Mesodermal cell (in vitro differentiated cells): ENCODE data around the gene ADM.

Experiments
- H3K27ac ChIP-seq: 2 replicates; pipeline ENCODE4 v1.7.0; 2013; ENCODE audit warnings: mild to moderate bottlenecking, low read depth, low read length, moderate library complexity; ENCODE audit not compliant: severe bottlenecking
- H3K36me3 ChIP-seq: 2 replicates; pipeline ENCODE4 v1.7.1; 2013; ENCODE audit warnings: mild to moderate bottlenecking, low read length, moderate library complexity; ENCODE audit not compliant: control insufficient read depth, insufficient read depth
- H3K4me1 ChIP-seq: one replicate; pipeline ENCODE4 v1.7.1; 2013; ENCODE audit warnings: mild to moderate bottlenecking, low read length; ENCODE audit not compliant: insufficient read depth, control insufficient read depth, poor library complexity, severe bottlenecking
- H3K4me3 ChIP-seq: 2 replicates; pipeline ENCODE4 v1.7.0; 2013; ENCODE audit warnings: low read length, control low read depth, mild to moderate bottlenecking; ENCODE audit not compliant: insufficient read depth, poor library complexity, severe bottlenecking; ENCODE audit errors: extremely low read depth
- H3K9me3 ChIP-seq: 2 replicates; pipeline ENCODE4 v1.7.1; 2013; ENCODE audit warnings: mild to moderate bottlenecking, low read length, moderate library complexity; ENCODE audit not compliant: control insufficient read depth
- WGBS, 2 experiments: methylation state at CpG; one replicate each; pipeline ENCODE4 v1.1.5; 2013; ENCODE audit warnings: missing lambda C conversion rate in 2 of 2; ENCODE audit not compliant: insufficient coverage in 2 of 2; 5-methylcytosine and 5-hydroxymethylcytosine counted together

Gene ADM

DNA sequence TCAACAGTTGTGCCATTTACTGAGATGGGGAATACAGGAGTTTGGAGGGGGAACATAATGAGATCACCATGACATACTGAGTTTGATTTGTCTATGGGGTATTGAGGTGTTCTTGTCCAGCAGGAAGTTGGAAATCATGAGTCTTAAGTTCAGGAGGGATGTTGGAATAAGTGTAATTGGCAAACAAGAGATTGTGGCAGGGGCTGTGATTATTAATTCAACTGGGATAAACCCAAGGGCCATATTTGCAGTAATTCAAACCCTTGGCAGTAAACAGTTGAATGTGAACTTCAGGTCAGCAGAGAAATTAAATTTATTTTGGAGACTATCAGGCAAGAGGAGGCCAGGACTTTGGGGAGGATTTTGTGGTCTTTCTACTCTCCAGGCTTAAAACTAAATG lies 33.4 kb downstream of the ADM start:
- no peaks in the 10 kb centered on the region for H3K36me3 ChIP-seq
- H3K4me1 ChIP-seq: no peaks in the 10 kb centered on the region
- no peak overlapping the region for H3K27ac ChIP-seq
- no peak overlapping the region for H3K4me3 ChIP-seq
- no peaks in the 10 kb centered on the region for H3K9me3 ChIP-seq

DNA sequence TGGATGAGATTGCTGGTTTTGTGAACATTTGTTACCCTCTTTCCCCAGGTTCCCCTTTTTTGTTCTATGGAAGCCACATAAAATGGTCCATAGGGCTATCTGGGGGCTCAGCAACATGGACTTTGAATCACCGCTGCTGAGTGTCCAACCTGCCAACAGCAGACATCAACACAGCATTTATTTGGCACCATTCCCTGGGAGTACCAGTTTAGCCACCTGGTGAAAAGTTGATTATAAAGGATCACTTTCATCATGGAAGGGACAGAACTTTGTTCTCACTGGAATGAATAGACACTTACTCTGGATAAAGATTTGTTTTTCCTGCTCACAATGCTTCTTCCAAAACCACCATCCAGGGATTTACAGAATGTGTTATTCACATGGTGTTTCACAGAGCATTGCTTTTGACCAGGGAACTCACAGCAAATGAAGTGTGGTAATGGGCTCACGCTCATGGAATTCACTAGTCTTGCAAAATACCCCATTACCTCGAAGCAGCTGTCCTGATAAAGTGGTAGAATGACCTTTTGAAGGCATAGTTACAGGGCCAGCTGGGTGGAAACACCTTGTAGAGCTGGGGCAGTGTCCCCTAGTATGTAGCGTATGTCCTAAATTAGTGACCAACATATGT lies 43.9 kb downstream of the ADM start:
- no peak overlapping the region for H3K27ac ChIP-seq
- 80 to 93% methylated on average over 1 to 3 of the region's 4 CpGs for WGBS, 2 experiments
- no peaks in the 10 kb centered on the region for H3K9me3 ChIP-seq

GRCh38 chr11:10349281-10349665 lies 44.4 kb downstream of the ADM start:
- Histone ChIP-seq H3K9me3 (no peaks in the 10 kb centered on the region), H3K4me3 (no peak overlapping the region), H3K27ac (no peak overlapping the region), H3K36me3 (no peaks in the 10 kb centered on the region), H3K4me1 (peaks cover 20% of the 10 kb centered on the region)

More for the DNA sequence above, 43.9 kb downstream of the ADM start:
- Histone ChIP-seq H3K4me1 (peaks cover 20% of the 10 kb centered on the region), H3K4me3 (no peak overlapping the region), H3K36me3 (no peaks in the 10 kb centered on the region)

DNA sequence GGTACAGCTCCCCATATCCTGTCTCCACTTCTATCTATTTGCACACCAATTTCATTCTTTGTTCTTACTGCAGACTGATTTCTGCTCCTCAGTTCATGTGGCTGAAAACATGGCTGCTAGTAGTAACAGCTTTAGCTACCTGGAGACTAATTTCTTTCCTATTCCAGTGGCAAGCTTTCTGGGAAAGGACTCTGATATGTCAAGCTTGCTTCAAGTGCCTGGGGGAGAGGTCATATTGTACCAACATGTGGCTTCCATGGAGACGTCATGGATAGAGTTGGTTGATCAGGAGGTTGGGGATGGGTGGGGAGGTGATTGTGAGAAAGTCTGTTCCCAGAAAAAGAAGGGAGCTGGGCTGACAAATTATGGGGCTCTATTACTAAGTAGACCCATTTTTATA lies 44.9 kb downstream of the ADM start:
- peaks cover 20% of the 10 kb centered on the region for H3K4me1 ChIP-seq
- H3K4me3 ChIP-seq: no peak overlapping the region
- WGBS, 2 experiments: 100% methylated on average over 1 of the region's 1 CpG; no CpG with 5 or more reads in 1 of the 2 experiments
- no peaks in the 10 kb centered on the region for H3K36me3 ChIP-seq
- H3K9me3 ChIP-seq: no peaks in the 10 kb centered on the region
- no peak overlapping the region for H3K27ac ChIP-seq

- Histone ChIP-seq H3K4me3 (no peak overlapping the region), H3K27ac (peak overlapping the region; percentile 71), H3K36me3 (no peaks in the 10 kb centered on the region), H3K9me3 (no peaks in the 10 kb centered on the region), H3K4me1 (peaks cover 20% of the 10 kb centered on the region)
These were observed 45.5 kb downstream of the ADM start for GRCh38 chr11:10350334-10350733.

DNA sequence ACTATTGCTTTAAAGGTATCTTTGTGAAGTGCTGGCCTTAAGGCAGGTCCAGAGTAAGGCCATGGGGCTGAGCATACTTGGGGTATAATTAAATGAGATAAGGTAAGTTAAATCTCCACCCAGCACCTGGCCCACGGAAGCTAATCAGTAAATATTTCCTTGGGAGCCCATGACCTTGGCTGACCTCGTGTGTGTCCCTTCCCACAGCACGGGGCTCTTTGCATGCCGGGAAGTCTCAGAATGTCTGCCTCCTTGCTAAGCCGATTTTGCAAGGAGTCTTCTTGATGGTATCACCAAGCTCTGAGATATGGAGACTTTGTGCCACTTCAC lies 46.5 kb downstream of the ADM start:
- Histone ChIP-seq H3K36me3 (no peaks in the 10 kb centered on the region), H3K4me1 (peaks cover 20% of the 10 kb centered on the region), H3K4me3 (no peak overlapping the region), H3K9me3 (no peaks in the 10 kb centered on the region), H3K27ac (peak overlapping the region; percentile 94)
- 8 to 9% methylated on average over 4 to 5 of the region's 5 CpGs for WGBS, 2 experiments

- peaks cover 20% of the 10 kb centered on the region for H3K4me1 ChIP-seq
- 6 to 13% methylated on average over 13 to 15 of the region's 20 CpGs for WGBS, 2 experiments
- H3K36me3 ChIP-seq: no peaks in the 10 kb centered on the region
- H3K27ac ChIP-seq: peak overlapping the region; percentile 94
- no peaks in the 10 kb centered on the region for H3K9me3 ChIP-seq
- H3K4me3 ChIP-seq: no peak overlapping the region
These were observed 47.1 kb downstream of the ADM start for GRCh38 chr11:10351765-10352641.

- peaks cover 20% of the 10 kb centered on the region for H3K4me1 ChIP-seq
- H3K27ac ChIP-seq: no peak overlapping the region
These were observed 48.2 kb downstream of the ADM start for GRCh38 chr11:10352921-10353550.

GRCh38 chr11:10354389-10354788 lies 49.5 kb downstream of the ADM start:
- peaks cover 20% of the 10 kb centered on the region for H3K4me1 ChIP-seq
- WGBS, 2 experiments: 100% methylated on average over 1 of the region's 1 CpG
- H3K4me3 ChIP-seq: no peak overlapping the region
- H3K9me3 ChIP-seq: no peaks in the 10 kb centered on the region
- H3K27ac ChIP-seq: no peak overlapping the region
- H3K36me3 ChIP-seq: no peaks in the 10 kb centered on the region

More at GRCh38 chr11:10352921-10353550, 48.2 kb downstream of the ADM start:
- Histone ChIP-seq H3K4me3 (no peak overlapping the region), H3K36me3 (no peaks in the 10 kb centered on the region), H3K9me3 (no peaks in the 10 kb centered on the region)
- WGBS, 2 experiments: 85 to 90% methylated on average over 3 to 5 of the region's 5 CpGs

DNA sequence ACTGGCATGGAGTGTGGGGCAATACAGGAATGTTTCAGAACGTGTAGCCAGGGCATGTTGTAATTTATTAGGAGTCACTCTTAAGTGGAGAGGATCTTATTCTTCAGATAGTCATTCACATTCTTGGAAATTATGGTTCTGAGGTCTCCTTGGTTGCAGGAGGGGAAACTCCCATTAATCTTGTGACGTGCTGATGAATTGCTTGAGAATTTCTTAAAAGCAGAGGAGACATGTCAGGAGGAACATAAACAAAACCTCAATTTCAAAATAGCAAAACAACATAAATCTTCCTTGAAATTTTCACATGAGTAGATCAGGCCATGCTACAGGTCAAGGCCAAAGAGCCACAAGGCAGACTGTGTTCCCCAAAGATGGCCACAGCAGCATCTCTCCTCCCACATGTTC lies 50.4 kb downstream of the ADM start:
- Histone ChIP-seq H3K4me3 (no peak overlapping the region), H3K27ac (no peak overlapping the region), H3K9me3 (no peaks in the 10 kb centered on the region), H3K36me3 (no peaks in the 10 kb centered on the region), H3K4me1 (peaks cover 20% of the 10 kb centered on the region)
- WGBS, 2 experiments: no CpG with 5 or more reads among the region's 2 CpGs

DNA sequence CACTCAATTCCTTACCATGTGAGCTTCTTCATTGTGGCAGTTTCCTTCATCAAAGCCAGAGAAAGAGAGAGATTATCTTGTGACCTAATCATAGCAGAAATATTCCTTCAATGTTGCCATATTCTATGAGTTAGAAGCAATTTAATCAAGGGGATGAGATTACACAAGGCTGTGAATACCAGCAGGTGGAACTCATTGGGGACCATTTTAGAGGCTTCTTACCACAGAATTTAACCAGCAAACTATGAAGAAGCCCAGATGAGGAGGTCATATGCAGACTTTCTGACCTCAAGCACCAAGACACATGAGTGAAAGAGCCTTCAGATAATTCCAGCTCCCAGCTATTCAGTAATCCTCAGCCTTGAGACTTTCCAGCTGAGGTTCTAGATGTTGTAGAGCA lies 51.3 kb downstream of the ADM start:
- no peaks in the 10 kb centered on the region for H3K36me3 ChIP-seq
- H3K4me3 ChIP-seq: no peak overlapping the region
- H3K4me1 ChIP-seq: peaks cover 13% of the 10 kb centered on the region
- no peak overlapping the region for H3K27ac ChIP-seq
- H3K9me3 ChIP-seq: no peaks in the 10 kb centered on the region
